Measurements from ENCODE around the gene PSMB9.
"Not testable (repeated sequence)": the region's sequence is repeated elsewhere in the genome, so short reads cannot be mapped to it uniquely, and the experiment has no call there.

The PSMB9 gene

DNA sequence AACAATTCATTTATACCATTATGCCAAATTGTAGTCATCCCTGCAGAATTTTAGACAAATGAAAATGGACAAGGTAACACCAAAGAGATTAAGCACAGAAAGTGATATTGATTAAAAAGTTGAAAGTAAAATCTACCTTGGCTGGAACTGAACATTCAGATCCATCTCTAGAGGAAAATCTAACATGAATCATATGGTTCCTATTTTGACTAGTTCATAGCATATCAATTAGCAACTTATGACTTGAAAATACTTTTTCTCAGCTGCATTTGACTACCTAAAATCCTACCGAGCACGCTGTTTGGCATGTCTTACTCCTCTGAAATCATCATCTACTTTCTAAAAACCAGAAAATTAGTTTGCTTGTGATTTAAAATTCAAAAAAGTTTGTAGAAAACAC is 22.6 kb downstream of the PSMB9 start:
- Histone ChIP-seq H3K9ac (ENCODE audit: low read length) (no peak overlapping the region), H3K4me3 (ENCODE audit: low read length) (no peak overlapping the region), H3K4me1 (ENCODE audit: control insufficient read depth, insufficient read depth, low read length) (no peaks in the 10 kb centered on the region), H3K27ac (ENCODE audit: low read depth, low read length) (no peak overlapping the region), H3K36me3 (ENCODE audit: control insufficient read depth, insufficient read depth, low read length) (no peaks in the 10 kb centered on the region), H3K27me3 (ENCODE audit: control insufficient read depth, insufficient read depth, low read length) (no peaks in the 10 kb centered on the region)

DNA sequence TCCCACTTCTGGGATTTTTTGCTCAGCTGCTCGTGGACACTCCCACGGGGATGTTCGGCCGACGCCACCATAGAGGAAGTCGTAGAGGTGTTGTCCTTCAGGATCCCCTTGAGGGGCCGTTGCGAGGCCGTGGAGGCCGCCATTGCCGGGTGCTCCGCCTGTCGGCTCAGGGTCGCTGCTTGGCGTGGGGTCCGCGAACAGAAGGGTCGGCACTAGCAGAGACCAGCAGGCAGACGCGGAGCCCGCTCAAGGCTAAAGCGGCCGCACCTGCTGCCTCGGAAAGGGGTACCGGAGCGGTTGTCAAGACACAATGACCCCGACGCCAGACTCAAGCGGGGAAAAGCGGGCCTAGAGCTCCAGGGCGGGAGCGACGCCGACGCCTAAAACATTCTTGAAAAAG is 25.7 kb downstream of the PSMB9 start:
- Histone ChIP-seq H3K27me3 (ENCODE audit: control insufficient read depth, insufficient read depth, low read length) (no peaks in the 10 kb centered on the region), H3K4me3 (ENCODE audit: low read length) (no peak overlapping the region)

DNA sequence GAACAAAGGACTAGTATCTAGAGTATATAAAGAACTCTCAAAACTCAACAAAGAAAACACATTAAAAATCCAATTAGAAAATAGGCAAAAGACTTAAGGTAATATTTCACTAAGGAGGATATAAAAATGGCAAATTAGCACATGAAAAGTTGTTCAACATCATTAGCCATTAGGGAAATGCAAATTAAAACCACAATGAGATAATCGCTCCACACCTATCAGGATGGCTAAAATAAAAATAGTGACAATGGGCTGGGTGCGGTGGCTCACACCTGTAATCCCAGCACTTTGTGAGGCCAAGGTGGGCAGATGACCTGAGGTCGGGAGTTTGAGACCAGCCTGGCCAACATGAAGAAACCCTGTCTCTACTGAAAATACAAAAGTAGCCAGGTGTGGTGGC is 27.0 kb downstream of the PSMB9 start:
- H3K36me3 ChIP-seq (ENCODE audit: control insufficient read depth, insufficient read depth, low read length); H3K9ac ChIP-seq (ENCODE audit: low read length); H3K4me3 ChIP-seq (ENCODE audit: low read length); H3K27me3 ChIP-seq (ENCODE audit: control insufficient read depth, insufficient read depth, low read length); H3K27ac ChIP-seq (ENCODE audit: low read depth, low read length); H3K4me1 ChIP-seq (ENCODE audit: control insufficient read depth, insufficient read depth, low read length): not testable (repeated sequence)

More for the DNA sequence above, 25.7 kb downstream of the PSMB9 start:
- Histone ChIP-seq H3K27ac (ENCODE audit: low read depth, low read length) (no peak overlapping the region), H3K4me1 (ENCODE audit: control insufficient read depth, insufficient read depth, low read length) (no peaks in the 10 kb centered on the region), H3K9ac (ENCODE audit: low read length) (no peak overlapping the region), H3K36me3 (ENCODE audit: control insufficient read depth, insufficient read depth, low read length) (no peaks in the 10 kb centered on the region)

DNA sequence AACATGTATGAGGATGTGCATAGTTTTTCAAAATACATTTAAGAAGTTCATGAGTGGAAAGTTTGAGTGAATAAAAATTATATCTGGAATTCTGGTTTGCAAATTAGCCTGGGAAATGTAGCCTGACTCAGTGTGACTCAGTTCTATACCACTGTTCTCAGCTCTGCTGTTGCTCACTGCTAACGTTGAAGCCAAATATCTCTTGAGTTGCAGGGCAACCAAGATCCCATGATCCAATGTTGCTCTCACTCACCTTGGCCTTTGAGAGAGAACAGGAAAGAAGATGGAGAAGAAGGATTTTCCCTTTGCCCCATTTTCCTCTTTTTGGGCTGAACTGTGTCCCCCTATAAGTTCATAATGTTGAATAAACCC is 28.9 kb downstream of the PSMB9 start:
- Histone ChIP-seq H3K36me3 (ENCODE audit: control insufficient read depth, insufficient read depth, low read length) (no peaks in the 10 kb centered on the region), H3K27me3 (ENCODE audit: control insufficient read depth, insufficient read depth, low read length) (no peaks in the 10 kb centered on the region), H3K4me3 (ENCODE audit: low read length) (no peak overlapping the region)

DNA sequence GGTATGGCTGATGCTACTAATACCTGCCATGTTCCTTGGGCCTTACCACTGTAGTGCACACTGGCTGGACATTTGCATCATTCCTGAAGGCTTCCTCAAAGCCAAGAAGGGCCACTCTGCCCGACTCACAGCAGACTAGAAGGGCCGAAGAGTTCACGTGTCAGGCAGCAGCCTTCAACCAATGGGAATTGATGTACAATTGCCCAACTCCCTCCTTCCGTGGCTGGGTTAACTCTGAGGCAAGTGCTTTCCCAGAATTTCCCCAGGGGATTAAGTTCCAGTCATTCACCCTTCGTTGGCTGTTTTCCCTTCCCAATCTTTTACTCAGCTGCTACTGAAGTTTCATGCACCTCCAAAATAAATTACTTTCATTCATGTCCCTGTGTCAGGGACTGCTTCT is 29.8 kb downstream of the PSMB9 start:
- H3K4me1 ChIP-seq (ENCODE audit: control insufficient read depth, insufficient read depth, low read length): peaks cover 9% of the 10 kb centered on the region
- H3K27me3 ChIP-seq (ENCODE audit: control insufficient read depth, insufficient read depth, low read length): no peaks in the 10 kb centered on the region
- no peaks in the 10 kb centered on the region for H3K36me3 ChIP-seq (ENCODE audit: control insufficient read depth, insufficient read depth, low read length)
- H3K9ac ChIP-seq (ENCODE audit: low read length): no peak overlapping the region
- no peak overlapping the region for H3K27ac ChIP-seq (ENCODE audit: low read depth, low read length)
- H3K4me3 ChIP-seq (ENCODE audit: low read length): no peak overlapping the region

More for the DNA sequence above, 28.9 kb downstream of the PSMB9 start:
- Histone ChIP-seq H3K27ac (ENCODE audit: low read depth, low read length) (no peak overlapping the region), H3K4me1 (ENCODE audit: control insufficient read depth, insufficient read depth, low read length) (peaks cover 9% of the 10 kb centered on the region), H3K9ac (ENCODE audit: low read length) (no peak overlapping the region)

DNA sequence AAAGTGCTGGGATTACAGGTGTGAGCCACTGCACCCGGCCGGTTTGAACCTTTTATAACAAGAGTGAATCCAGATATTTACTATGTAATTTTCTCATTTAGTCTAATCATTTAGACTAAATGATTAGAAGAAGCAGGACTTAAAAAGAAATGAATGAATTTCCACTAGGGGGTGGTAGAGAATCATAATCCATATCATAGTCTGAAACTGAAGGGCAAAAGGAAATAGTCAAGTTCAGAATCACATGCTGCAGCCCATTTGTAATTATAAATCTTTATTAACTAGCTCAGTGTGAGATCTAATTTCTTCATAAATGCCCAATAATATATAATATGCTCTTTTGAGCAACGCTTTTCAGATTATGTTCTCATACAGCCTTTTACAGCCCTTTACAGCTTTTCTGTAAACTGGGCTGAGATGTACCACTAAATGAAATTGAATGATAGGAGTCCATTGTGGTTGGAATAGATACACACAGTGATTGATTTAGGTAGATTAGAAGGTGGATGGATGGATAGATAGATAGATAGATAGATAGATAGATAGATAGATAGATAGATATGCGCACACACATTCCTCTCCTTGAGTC is 31.8 kb downstream of the PSMB9 start:
- Histone ChIP-seq H3K4me1 (ENCODE audit: control insufficient read depth, insufficient read depth, low read length) (peaks cover 9% of the 10 kb centered on the region), H3K9ac (ENCODE audit: low read length) (no peak overlapping the region), H3K36me3 (ENCODE audit: control insufficient read depth, insufficient read depth, low read length) (no peaks in the 10 kb centered on the region), H3K27me3 (ENCODE audit: control insufficient read depth, insufficient read depth, low read length) (no peaks in the 10 kb centered on the region), H3K4me3 (ENCODE audit: low read length) (no peak overlapping the region), H3K27ac (ENCODE audit: low read depth, low read length) (no peak overlapping the region)

DNA sequence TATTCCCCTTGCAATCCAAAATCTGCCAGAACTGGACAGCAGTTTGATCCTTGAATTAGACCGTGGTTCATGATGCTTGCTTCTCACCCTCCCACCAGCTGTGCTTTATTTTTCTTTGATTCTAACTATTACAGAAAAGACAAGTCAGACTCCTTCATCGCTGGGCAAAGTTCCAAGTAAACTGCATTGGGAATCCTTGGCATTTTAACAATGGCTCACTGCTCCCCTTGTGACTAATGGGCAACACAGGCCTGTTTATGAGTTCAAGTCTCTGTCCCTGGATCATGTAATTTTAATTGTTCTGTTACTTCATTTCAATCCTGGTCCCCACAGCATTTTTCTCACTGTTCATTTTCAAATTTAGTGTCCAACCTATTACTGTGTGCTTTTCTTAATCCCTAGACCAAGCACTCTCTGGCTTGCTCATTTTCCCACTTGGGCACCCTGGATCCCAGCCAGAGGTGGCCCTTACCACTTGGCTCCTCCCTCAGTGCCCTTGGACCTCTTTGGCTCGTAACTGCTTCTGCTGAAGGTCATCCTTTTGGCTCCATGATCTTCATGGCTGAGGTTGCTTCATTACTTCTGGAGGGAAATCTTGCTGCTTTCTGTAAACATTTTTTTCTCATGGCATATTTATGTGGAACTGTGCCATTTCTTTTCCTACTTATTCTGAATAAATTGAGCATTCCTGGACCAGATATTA is 32.8 kb downstream of the PSMB9 start:
- Histone ChIP-seq H3K27me3 (ENCODE audit: control insufficient read depth, insufficient read depth, low read length) (no peaks in the 10 kb centered on the region), H3K36me3 (ENCODE audit: control insufficient read depth, insufficient read depth, low read length) (no peaks in the 10 kb centered on the region), H3K4me3 (ENCODE audit: low read length) (no peak overlapping the region), H3K9ac (ENCODE audit: low read length) (no peak overlapping the region), H3K27ac (ENCODE audit: low read depth, low read length) (no peak overlapping the region), H3K4me1 (ENCODE audit: control insufficient read depth, insufficient read depth, low read length) (peaks cover 9% of the 10 kb centered on the region)

DNA sequence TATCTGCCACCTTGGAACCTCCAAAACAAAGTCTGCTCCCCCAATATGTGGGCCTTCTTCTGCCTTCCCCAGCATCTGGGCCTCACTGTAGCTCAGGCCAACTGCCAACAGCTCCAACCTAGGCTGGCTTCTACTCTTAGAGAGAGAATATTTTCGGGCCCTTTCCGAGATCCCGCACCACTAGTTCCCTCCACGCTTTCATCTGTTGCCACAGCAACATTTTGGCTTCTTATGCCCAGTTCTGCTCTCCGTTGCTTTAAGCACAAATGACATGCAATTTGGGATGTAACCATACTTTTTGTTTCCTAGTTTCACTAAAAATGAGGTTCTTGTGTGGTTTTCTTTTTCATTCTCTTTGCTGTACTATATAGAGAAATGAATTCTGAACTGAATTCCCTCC is 33.6 kb downstream of the PSMB9 start:
- no peaks in the 10 kb centered on the region for H3K36me3 ChIP-seq (ENCODE audit: control insufficient read depth, insufficient read depth, low read length)
- no peak overlapping the region for H3K27ac ChIP-seq (ENCODE audit: low read depth, low read length)
- H3K27me3 ChIP-seq (ENCODE audit: control insufficient read depth, insufficient read depth, low read length): no peaks in the 10 kb centered on the region
- H3K4me3 ChIP-seq (ENCODE audit: low read length): no peak overlapping the region
- no peak overlapping the region for H3K9ac ChIP-seq (ENCODE audit: low read length)
- H3K4me1 ChIP-seq (ENCODE audit: control insufficient read depth, insufficient read depth, low read length): peaks cover 9% of the 10 kb centered on the region

DNA sequence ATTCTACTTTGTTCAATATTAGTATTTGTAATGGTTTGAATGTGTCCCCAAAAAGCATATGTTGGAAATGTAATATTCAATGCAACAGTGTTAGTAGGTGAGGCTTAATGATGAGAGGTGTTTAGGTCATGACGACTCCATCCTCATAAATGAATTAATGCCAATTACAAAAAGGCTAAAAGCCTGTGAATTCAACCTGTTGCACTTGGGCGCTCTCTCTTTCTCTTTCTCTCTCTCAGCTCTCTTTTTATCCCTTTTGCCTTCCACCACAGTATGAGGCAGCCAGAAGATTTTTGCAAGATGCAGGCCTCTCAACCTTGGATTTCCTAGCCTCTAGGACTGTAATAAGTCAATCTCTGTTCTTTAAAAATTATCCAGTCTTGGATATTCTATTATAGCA is 34.6 kb downstream of the PSMB9 start:
- Histone ChIP-seq H3K36me3 (ENCODE audit: control insufficient read depth, insufficient read depth, low read length) (no peaks in the 10 kb centered on the region), H3K9ac (ENCODE audit: low read length) (no peak overlapping the region), H3K4me1 (ENCODE audit: control insufficient read depth, insufficient read depth, low read length) (peaks cover 9% of the 10 kb centered on the region), H3K27me3 (ENCODE audit: control insufficient read depth, insufficient read depth, low read length) (no peaks in the 10 kb centered on the region), H3K27ac (ENCODE audit: low read depth, low read length) (no peak overlapping the region), H3K4me3 (ENCODE audit: low read length) (no peak overlapping the region)

DNA sequence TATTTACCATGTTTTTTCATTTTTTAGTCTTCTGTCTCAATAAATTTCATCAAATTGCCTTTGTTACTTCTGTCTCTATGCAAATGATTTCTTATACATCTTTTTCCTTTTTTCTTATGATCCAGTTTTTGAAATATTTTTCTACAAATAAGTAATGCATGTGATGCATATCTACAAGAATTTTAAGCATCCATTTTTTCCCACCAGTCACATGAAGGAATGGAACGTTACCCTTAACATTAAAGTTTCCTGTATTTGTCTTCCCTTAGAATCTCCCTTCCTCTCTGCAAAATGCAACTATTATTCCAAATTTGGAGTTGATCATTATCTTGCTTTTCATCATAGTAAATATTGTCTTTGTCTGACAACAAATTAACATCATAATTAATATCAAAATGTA is 35.5 kb downstream of the PSMB9 start:
- Histone ChIP-seq H3K36me3 (ENCODE audit: control insufficient read depth, insufficient read depth, low read length) (no peaks in the 10 kb centered on the region), H3K27me3 (ENCODE audit: control insufficient read depth, insufficient read depth, low read length) (no peaks in the 10 kb centered on the region), H3K27ac (ENCODE audit: low read depth, low read length) (no peak overlapping the region), H3K4me1 (ENCODE audit: control insufficient read depth, insufficient read depth, low read length) (peaks cover 9% of the 10 kb centered on the region), H3K4me3 (ENCODE audit: low read length) (no peak overlapping the region), H3K9ac (ENCODE audit: low read length) (no peak overlapping the region)

DNA sequence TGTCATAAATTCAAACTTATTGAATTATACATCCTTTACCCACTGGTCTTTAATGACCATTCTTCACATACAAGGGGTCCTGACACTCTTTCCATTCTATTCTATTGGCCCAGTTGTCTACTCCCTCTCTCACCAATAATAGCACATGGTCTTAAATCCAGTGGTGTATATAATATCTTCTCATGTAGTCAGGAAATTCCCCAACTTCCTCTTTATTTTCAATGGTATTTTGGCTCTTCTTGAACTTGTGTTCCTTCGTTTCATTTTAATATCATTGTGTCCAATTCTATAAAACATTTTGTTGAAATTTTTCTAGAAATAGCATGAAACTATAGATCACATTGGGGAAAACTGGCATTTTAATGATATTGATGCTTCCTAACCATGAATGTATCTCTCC is 36.8 kb downstream of the PSMB9 start:
- Histone ChIP-seq H3K4me1 (ENCODE audit: control insufficient read depth, insufficient read depth, low read length) (peaks cover 17% of the 10 kb centered on the region), H3K4me3 (ENCODE audit: low read length) (no peak overlapping the region), H3K27me3 (ENCODE audit: control insufficient read depth, insufficient read depth, low read length) (no peaks in the 10 kb centered on the region), H3K36me3 (ENCODE audit: control insufficient read depth, insufficient read depth, low read length) (no peaks in the 10 kb centered on the region), H3K9ac (ENCODE audit: low read length) (no peak overlapping the region), H3K27ac (ENCODE audit: low read depth, low read length) (no peak overlapping the region)

DNA sequence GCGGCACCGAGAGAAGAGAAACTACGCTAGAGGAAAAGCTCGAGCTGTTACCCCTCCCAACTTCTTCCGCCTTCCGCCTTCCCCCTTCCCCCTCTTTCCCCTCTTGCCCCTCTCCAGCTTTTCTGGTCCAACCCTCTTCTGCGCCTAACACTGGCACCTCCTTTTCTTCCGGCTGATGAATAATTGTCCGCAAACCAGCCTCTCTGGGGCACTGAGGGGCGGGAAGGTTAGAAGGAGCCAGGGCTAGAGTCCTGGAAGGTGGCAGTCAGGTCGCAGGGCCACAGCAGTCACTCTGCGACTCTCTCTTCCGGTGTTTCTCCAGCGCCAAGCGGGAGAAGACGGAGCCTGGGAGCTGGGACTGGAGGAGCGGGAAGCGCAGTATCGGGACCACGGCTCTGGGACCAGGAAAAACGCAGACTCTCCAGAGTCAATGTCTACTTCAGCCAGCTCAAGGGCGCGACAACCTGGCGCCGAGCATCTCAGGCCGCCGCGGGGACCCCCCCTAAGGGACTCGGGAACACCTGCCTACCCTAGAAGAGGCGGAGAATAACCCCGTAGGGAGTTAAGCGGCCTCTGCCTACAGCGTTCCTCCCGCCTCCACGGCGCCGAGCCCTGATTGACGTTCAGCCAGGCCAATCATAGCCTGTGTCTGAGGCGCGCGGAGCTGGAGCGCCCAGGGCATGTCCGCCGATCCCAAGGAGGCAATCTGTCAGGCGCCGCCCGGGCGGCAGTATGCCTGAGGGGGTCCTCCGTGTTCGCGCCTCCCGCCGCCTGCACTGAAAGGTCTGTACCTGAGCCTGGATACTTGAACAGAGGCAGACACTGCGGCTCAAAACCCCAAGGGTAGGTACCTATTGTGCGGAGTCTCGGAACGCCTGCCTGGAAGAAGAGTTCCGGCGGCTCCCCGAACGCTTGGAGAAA is 40.4 kb downstream of the PSMB9 start:
- H3K27me3 ChIP-seq (ENCODE audit: control insufficient read depth, insufficient read depth, low read length): no peaks in the 10 kb centered on the region
- H3K27ac ChIP-seq (ENCODE audit: low read depth, low read length): peak overlapping the region; percentile 72
- H3K36me3 ChIP-seq (ENCODE audit: control insufficient read depth, insufficient read depth, low read length): no peaks in the 10 kb centered on the region
- peak overlapping the region; percentile 95 for H3K9ac ChIP-seq (ENCODE audit: low read length)
- H3K4me1 ChIP-seq (ENCODE audit: control insufficient read depth, insufficient read depth, low read length): peaks cover 8% of the 10 kb centered on the region
- H3K4me3 ChIP-seq (ENCODE audit: low read length): peak overlapping the region; percentile 90

All from rectal smooth muscle tissue (tissue), 1 donor.